MCF 10A (cell line): Measurements from ENCODE around the gene FIZ1. TPM values are rescaled to one million over a fixed set of nuclear protein-coding genes. Genes with fewer than 3 reads are reported as not detected.

Experiments
- BruUV-seq: library from RNA; stranded (reverse); fragments of 400-500 nt; replicated peaks from 2 replicates; lab custom pipeline; 2021; lab: Mats Ljungman, UMichigan
- CTCF ChIA-PET: fragments of 300-600 bp; sonication (Branson Sonifier 250); formaldehyde crosslinking; extraction: SDS; loops from one replicate; lab custom pipeline; 2021; ENCODE audit warnings: antibody characterized with exemption, inconsistent platforms; lab: Yijun Ruan, JAX
- POLR2A ChIA-PET: fragments of 300-600, 350-650 bp; sonication (Branson Sonifier 250); formaldehyde crosslinking; extraction: SDS; loops from one replicate; lab custom pipeline; 2020; ENCODE audit warnings: antibody characterized with exemption, inconsistent platforms; lab: Yijun Ruan, JAX
- DNase-seq: peaks from one replicate; pipeline ENCODE4 v3.0.0-alpha.2; 2018; ENCODE audit not compliant: unreplicated experiment
- H3K27ac Mint-ChIP-seq: one replicate; pipeline ENCODE4 v1.8.0; 2022; ENCODE audit warnings: mild to moderate bottlenecking, low read depth, mixed read lengths; ENCODE audit not compliant: unreplicated experiment
- H3K27me3 Mint-ChIP-seq: one replicate; pipeline ENCODE4 v1.8.0; 2022; ENCODE audit warnings: mixed read lengths; ENCODE audit not compliant: insufficient read depth, unreplicated experiment
- H3K36me3 Mint-ChIP-seq: one replicate; pipeline ENCODE4 v1.8.0; 2022; ENCODE audit warnings: mild to moderate bottlenecking, moderate library complexity, mixed read lengths; ENCODE audit not compliant: insufficient read depth, unreplicated experiment
- H3K4me1 Mint-ChIP-seq: one replicate; pipeline ENCODE4 v1.8.0; 2022; ENCODE audit warnings: mixed read lengths; ENCODE audit not compliant: insufficient read depth, unreplicated experiment
- H3K4me3 Mint-ChIP-seq: one replicate; pipeline ENCODE4 v1.8.0; 2022; ENCODE audit warnings: mild to moderate bottlenecking, moderate library complexity, mixed read lengths; ENCODE audit not compliant: unreplicated experiment
- H3K9me3 Mint-ChIP-seq: one replicate; pipeline ENCODE4 v1.8.0; 2022; ENCODE audit warnings: mixed read lengths; ENCODE audit not compliant: unreplicated experiment
- CTCF ChIP-seq: fragments of 200-600 bp; IDR thresholded peaks from one replicate; pipeline ENCODE4 v1.8.0; 2022; ENCODE audit warnings: antibody characterized with exemption, mild to moderate bottlenecking; ENCODE audit not compliant: unreplicated experiment
- intact Hi-C: fragments of 100-400 bp; cut with micrococcal nuclease; formaldehyde crosslinking; loops from 2 replicates; pipeline ENCODE4 v1.14.1; 2022
- total RNA-seq: library from RNA; stranded (reverse); gene quantifications from 2 replicates; pipeline ENCODE4 v1.2.3, GENCODE V29; 2022

Gene FIZ1
- total RNA-seq, 1 experiment from 2014 or later: 16.3 TPM

- TF ChIP-seq CTCF: no peak
- ChIA-PET POLR2A (no interaction called here), CTCF (interaction anchor here (0.6 kb wide), 1 partner anchor 33 kb away, joined by 3 read pairs; no protein-coding TSS in a partner anchor)
- BruUV-seq: no TSS peak
- no peaks in the 10 kb centered on the region for H3K9me3 Mint-ChIP-seq
- no peak for DNase-seq
- no peak overlapping the region for H3K27ac Mint-ChIP-seq
- H3K4me1 Mint-ChIP-seq: peaks cover 9% of the 10 kb centered on the region
- H3K4me3 Mint-ChIP-seq: no peak overlapping the region
- H3K27me3 Mint-ChIP-seq: no peaks in the 10 kb centered on the region
- intact Hi-C loops: no loop called here
- no peaks in the 10 kb centered on the region for H3K36me3 Mint-ChIP-seq
Observed at GRCh38 chr19:55553217-55554182, 45.8 kb downstream of the FIZ1 start.

GRCh38 chr19:55552620-55553019 lies 46.7 kb downstream of the FIZ1 start:
- H3K27me3 Mint-ChIP-seq: no peaks in the 10 kb centered on the region
- peak; percentile 7 for DNase-seq
- no peak for TF ChIP-seq CTCF
- intact Hi-C loops: no loop called here
- H3K4me1 Mint-ChIP-seq: peaks cover 9% of the 10 kb centered on the region
- POLR2A ChIA-PET: no interaction called here
- no peaks in the 10 kb centered on the region for H3K9me3 Mint-ChIP-seq
- H3K4me3 Mint-ChIP-seq: no peak overlapping the region
- no peaks in the 10 kb centered on the region for H3K36me3 Mint-ChIP-seq
- CTCF ChIA-PET: interaction anchor here (1.1 kb wide), 1 partner anchor 35 kb away, joined by 5 read pairs; no protein-coding TSS in a partner anchor
- H3K27ac Mint-ChIP-seq: no peak overlapping the region
- no TSS peak for BruUV-seq

GRCh38 chr19:55552206-55552605 lies 47.1 kb downstream of the FIZ1 start:
- CTCF ChIA-PET: interaction anchor here (1.1 kb wide), 1 partner anchor 35 kb away, joined by 5 read pairs; no protein-coding TSS in a partner anchor
- H3K4me3 Mint-ChIP-seq: no peak overlapping the region
- H3K4me1 Mint-ChIP-seq: peaks cover 13% of the 10 kb centered on the region
- BruUV-seq: no TSS peak
- H3K9me3 Mint-ChIP-seq: no peaks in the 10 kb centered on the region
- no peak for TF ChIP-seq CTCF
- intact Hi-C loops: no loop called here
- no peaks in the 10 kb centered on the region for H3K36me3 Mint-ChIP-seq
- DNase-seq: no peak
- H3K27ac Mint-ChIP-seq: no peak overlapping the region
- POLR2A ChIA-PET: no interaction called here
- H3K27me3 Mint-ChIP-seq: no peaks in the 10 kb centered on the region

- intact Hi-C loops: no loop called here
Observed at GRCh38 chr19:55550321-55550650, 49.0 kb downstream of the FIZ1 start.

More at GRCh38 chr19:55550321-55550650, 49.0 kb downstream of the FIZ1 start:
- Mint-ChIP-seq H3K27me3 (peaks cover 12% of the 10 kb centered on the region), H3K4me3 (no peak overlapping the region), H3K27ac (no peak overlapping the region), H3K4me1 (peaks cover 17% of the 10 kb centered on the region), H3K9me3 (no peaks in the 10 kb centered on the region), H3K36me3 (no peaks in the 10 kb centered on the region)
- BruUV-seq: no TSS peak
- DNase-seq: no peak
- ChIA-PET POLR2A (interaction anchor here (0.5 kb wide), 1 partner anchor 389 kb away, joined by 3 read pairs; no protein-coding TSS in a partner anchor), CTCF (no interaction called here)
- no peak for TF ChIP-seq CTCF
